GM12801 (cell line): ENCODE measurements around the gene LXN.

Experiments
- CTCF ChIP-seq: IDR thresholded peaks from one replicate; pipeline ENCODE4 v1.5.1; 2011; ENCODE audit warnings: control low read depth; ENCODE audit not compliant: insufficient read length; ENCODE audit errors: extremely low read depth

The LXN gene

GRCh38 chr3:158625881-158626280 lies 46.6 kb downstream of the LXN start:
- no peak for TF ChIP-seq CTCF

GRCh38 chr3:158617982-158618875 lies 54.2 kb downstream of the LXN start:
- no peak for TF ChIP-seq CTCF
